K562 (cell line): Measurements from ENCODE around the gene PPAN. TPM values are rescaled to one million over a fixed set of nuclear protein-coding genes. Genes with fewer than 3 reads are reported as not detected.

Experiments
- BDP1 ChIP-seq: IDR thresholded peaks from 3 replicates; pipeline ENCODE4 v1.6.1; 2011; ENCODE audit not compliant: insufficient read length, insufficient read depth
- BMI1 ChIP-seq: fragments of 150-350 bp; IDR thresholded peaks from 2 replicates; pipeline ENCODE4 v1.6.1; 2014; ENCODE audit warnings: low read length
- POLR2AphosphoS2 ChIP-seq: IDR thresholded peaks from 2 replicates; pipeline ENCODE4 v1.6.1; 2012; ENCODE audit warnings: low read length, improper control_type of control experiment
- SMARCB1 ChIP-seq: IDR thresholded peaks from 2 replicates; pipeline ENCODE4 v1.6.1; 2011; ENCODE audit warnings: improper control_type of control experiment, low read depth; ENCODE audit not compliant: insufficient read length
- ZFP1 ChIP-seq: fragments of 450-650 bp; formaldehyde crosslinking; IDR thresholded peaks from 2 replicates; pipeline ENCODE4 v1.4.0; 2020; ENCODE audit warnings: mild to moderate bottlenecking, mixed read lengths
- ZNF121 ChIP-seq: sonication (generic); formaldehyde crosslinking; conservative IDR thresholded peaks from 2 replicates; pipeline ENCODE4 v1.8.0; 2022; ENCODE audit warnings: missing genetic modification reagents
- ZNF551 ChIP-seq: fragments of 250-450 bp; sonication (Bioruptor Pico); IDR thresholded peaks from 2 replicates; pipeline ENCODE4 v1.5.0; 2021; ENCODE audit warnings: mild to moderate bottlenecking, moderate library complexity
- polyA plus RNA-seq, 8 experiments: library from polyadenylated mRNA; depleted of rRNA in 4 of 8; stranded (reverse) in 5 of 8; unstranded in 3 of 8; fragments of >200 nt; fragmentation: Nextera tagmentation in 2 of 8; fragmentation: Illumina TruSeq in 1 of 8; extraction: Ambion mirVana in 2 of 8; extraction: Trizol in 1 of 8; gene quantifications; 2 replicates each; pipeline versions ENCODE4 v1.2.1 to v1.2.3, GENCODE V29; 2011 to 2014; ENCODE audit warnings: inconsistent platforms in 1 of 8, missing spikeins in 1 of 8
- total RNA-seq, 7 experiments: library from RNA; depleted of rRNA in 6 of 7; stranded (reverse); fragments of >200 nt in 6 of 7; fragmentation: Illumina TruSeq in 2 of 7; extraction: Trizol in 2 of 7; gene quantifications; 2 replicates each; pipeline versions ENCODE4 v1.2.1 to v1.2.3, GENCODE V29; 2011 to 2021; ENCODE audit warnings: low replicate concordance in 1 of 7
- TF ChIP-seq, protein P1 (sequence below): fragments of 250-450 bp; sonication (Bioruptor Pico); IDR thresholded peaks from 2 replicates; pipeline ENCODE4 v1.5.0; 2022; ENCODE audit warnings: mild to moderate bottlenecking
- TF ChIP-seq, protein P2 (sequence below): fragments of 250-450 bp; sonication (Bioruptor Pico); IDR thresholded peaks from 2 replicates; pipeline ENCODE4 v1.8.0; 2021; ENCODE audit warnings: borderline replicate concordance, mild to moderate bottlenecking, moderate library complexity; ENCODE audit not compliant: poor library complexity, severe bottlenecking

The PPAN gene
- total and polyA plus RNA-seq, 9 of the 15 experiments (the other 6 are each of a cell fraction or from before 2014, with no cell fraction given) = 2.2 to 129 (median 59.1) TPM

DNA sequence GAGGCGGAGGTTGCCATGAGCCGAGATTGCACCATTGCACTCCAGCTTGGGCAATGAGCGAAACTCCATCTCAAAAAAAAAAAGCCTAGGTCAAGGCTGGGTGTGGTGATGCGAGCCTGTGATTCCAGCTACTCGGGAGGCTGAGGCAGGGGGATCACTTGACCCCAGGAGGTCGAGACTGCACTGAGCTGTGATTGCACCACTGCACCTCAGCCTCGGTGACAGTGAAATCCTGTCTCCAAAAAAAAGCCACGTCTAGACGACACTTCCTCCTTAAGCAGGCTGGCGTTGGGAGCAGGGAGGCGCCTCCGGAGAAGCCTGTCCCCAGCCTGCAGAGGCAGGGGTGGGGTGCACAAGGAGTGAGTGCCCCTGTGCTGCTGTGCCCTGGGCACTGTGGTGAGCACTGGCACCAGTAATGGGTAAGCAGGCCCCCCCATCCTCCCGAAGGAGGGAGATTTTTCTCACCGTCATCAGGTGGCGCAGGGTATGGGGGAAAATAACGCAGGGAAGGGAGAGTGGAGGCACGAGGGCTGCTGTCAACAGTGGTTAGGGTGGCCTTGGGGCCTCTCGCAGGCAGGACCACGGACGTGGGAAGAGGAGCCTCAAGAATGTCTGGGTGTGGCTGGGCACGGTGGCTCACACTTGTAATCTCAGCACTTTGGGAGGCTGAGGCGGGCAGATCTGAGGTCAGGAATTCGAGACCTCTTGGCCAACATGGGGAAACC lies 6.0 kb downstream of the PPAN start (continued):
- TF ChIP-seq, protein P1, sequence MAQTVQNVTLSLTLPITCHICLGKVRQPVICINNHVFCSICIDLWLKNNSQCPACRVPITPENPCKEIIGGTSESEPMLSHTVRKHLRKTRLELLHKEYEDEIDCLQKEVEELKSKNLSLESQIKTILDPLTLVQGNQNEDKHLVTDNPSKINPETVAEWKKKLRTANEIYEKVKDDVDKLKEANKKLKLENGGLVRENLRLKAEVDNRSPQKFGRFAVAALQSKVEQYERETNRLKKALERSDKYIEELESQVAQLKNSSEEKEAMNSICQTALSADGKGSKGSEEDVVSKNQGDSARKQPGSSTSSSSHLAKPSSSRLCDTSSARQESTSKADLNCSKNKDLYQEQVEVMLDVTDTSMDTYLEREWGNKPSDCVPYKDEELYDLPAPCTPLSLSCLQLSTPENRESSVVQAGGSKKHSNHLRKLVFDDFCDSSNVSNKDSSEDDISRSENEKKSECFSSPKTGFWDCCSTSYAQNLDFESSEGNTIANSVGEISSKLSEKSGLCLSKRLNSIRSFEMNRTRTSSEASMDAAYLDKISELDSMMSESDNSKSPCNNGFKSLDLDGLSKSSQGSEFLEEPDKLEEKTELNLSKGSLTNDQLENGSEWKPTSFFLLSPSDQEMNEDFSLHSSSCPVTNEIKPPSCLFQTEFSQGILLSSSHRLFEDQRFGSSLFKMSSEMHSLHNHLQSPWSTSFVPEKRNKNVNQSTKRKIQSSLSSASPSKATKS (CRISPR knock-in tag) = no peak
- TF ChIP-seq BMI1 (no peak), ZNF551 (CRISPR knock-in tag) (no peak; the same call in 1 of the 2 replicates), POLR2AphosphoS2 (peak; percentile 19; the same call in 1 of the 2 replicates), BDP1 (no peak), ZFP1 (CRISPR knock-in tag) (no peak), SMARCB1 (no peak), ZNF121 (CRISPR knock-in tag) (peak; percentile 38; the same call in 1 of the 2 replicates)
- TF ChIP-seq, protein P2, sequence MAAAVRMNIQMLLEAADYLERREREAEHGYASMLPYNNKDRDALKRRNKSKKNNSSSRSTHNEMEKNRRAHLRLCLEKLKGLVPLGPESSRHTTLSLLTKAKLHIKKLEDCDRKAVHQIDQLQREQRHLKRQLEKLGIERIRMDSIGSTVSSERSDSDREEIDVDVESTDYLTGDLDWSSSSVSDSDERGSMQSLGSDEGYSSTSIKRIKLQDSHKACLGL = no peak
- TF ChIP-seq, all 486 proteins: peak for 25
